C4-2B (cell line): ENCODE measurements around the gene DDAH2.

ENCODE experiments used
- ZFX ChIP-seq: fragments of 450-650 bp; IDR thresholded peaks from 2 replicates; pipeline ENCODE4 v1.6.1; 2017
- TF ChIP-seq, protein P1 (sequence below): fragments of 450-650 bp; conservative IDR thresholded peaks from 2 replicates; pipeline ENCODE4 v1.5.1; 2017; ENCODE audit warnings: mild to moderate bottlenecking

DNA sequence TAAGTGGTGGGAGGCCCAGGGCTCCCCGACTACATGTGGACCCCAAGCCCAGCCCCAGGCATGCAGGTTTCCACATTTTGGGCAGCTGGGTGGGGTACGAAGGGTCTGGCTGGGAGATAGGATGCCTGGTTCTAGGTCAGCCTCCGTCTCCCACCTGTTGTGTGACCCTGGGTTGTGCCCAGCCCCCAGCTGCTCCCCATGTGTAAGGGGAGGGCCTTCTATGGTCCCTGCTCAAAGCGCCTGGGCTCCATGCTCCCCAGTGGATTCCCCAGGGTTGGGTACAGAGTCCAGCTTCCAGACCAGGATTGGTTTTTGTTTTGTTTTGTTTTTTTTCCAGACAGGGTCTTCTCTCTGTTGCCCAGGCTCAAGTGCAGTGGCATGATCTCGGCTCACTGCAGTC lies 49.1 kb upstream of the DDAH2 start:
- TF ChIP-seq, protein P1, sequence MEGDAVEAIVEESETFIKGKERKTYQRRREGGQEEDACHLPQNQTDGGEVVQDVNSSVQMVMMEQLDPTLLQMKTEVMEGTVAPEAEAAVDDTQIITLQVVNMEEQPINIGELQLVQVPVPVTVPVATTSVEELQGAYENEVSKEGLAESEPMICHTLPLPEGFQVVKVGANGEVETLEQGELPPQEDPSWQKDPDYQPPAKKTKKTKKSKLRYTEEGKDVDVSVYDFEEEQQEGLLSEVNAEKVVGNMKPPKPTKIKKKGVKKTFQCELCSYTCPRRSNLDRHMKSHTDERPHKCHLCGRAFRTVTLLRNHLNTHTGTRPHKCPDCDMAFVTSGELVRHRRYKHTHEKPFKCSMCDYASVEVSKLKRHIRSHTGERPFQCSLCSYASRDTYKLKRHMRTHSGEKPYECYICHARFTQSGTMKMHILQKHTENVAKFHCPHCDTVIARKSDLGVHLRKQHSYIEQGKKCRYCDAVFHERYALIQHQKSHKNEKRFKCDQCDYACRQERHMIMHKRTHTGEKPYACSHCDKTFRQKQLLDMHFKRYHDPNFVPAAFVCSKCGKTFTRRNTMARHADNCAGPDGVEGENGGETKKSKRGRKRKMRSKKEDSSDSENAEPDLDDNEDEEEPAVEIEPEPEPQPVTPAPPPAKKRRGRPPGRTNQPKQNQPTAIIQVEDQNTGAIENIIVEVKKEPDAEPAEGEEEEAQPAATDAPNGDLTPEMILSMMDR = no peak
- TF ChIP-seq ZFX = no peak
